GM18507 (cell line): ENCODE results near the gene DNM1.

Experiments
- DNase-seq: peaks from one replicate; pipeline ENCODE4 v3.0.0; 2011; ENCODE audit warnings: low read depth; ENCODE audit not compliant: insufficient read length; ENCODE audit errors: extremely low spot score
- FAIRE-seq: peaks from 2 replicates; lab custom pipeline; 2011; peaks lifted over from hg19 to GRCh38; lab: Jason Lieb, UNC

Gene DNM1

DNA sequence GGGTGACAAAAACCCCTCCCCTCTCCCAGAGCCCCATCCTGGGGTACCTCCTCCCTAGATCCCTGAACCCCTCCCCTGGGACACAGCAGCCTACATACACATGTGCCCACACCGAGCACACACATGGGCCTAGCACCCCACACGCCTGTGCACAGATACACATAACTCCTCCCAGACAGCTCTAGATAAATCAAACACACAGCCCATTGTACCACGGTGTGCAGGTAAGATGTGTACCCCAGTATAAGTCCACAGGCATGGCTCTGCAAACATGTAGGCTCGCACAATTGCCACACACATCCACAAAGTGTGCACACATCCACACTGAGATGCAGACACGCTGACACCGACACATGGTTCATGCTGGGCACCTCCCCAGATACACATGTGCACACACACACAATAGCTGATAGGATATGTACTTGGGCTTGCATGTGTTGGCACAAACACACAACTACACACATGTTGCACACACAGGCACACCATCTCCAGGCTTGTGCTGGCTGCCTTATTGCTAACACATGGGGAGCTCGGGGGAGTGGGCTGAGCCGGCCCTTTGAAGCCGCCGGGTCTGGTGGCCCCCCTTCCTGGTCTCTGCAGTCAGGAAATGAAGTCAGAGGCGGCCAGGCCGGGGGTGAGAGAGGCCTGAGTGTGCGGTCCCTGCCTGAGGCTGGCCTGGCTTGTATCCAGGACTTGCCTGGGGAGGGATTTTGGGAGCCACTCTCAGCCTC lies 42.4 kb downstream of the DNM1 start:
- no peak for DNase-seq

DNA sequence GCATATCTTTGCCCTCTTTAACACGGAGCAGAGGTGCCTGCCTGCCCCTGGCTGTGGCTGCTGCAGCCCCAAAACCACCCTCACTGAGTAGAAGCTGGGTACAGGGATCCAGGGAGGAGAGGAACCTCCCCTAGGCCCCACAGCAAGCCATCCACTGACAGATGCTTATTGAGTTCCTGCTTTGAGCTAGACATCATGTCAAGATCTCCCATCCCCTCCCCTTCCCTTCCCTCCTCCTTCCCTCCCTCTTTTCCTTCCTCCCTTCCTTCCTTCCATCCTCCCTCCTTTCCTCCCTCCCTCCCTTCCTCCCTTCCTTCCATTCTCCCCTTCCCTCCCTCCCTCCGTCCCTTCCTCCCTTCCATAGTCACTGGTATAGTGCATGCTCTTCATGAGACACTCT lies 43.3 kb downstream of the DNM1 start:
- DNase-seq, result no peak
- FAIRE-seq, result no peak

More for the DNA sequence above, 42.4 kb downstream of the DNM1 start:
- no peak for FAIRE-seq

DNA sequence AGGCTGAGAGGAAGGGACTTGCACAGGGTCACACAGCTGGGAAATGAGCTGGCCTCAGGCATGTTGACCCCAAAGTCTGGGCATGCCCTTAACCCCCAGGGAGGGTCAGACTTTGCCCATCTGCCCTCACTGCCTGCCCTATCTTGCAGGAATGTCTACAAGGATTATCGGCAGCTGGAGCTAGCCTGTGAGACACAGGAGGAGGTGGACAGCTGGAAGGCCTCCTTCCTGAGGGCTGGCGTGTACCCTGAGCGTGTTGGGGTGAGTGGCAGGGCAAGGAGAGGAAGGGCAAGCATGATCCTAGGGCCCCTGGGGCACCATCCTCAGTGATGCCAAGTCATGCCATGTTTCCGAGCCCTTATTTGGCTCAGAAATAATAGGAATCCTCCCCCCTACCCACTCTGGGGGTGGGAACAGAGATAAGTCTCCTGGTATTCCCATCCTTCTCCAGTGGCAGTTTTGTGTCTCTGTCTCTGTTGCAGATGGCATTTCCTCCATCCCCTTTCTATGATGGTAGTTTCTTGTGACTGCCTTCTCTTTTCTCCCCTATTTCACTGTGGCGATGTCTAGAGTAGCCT lies 44.1 kb downstream of the DNM1 start:
- FAIRE-seq, result no peak

GRCh38 chr9:128249558-128249907 lies 46.4 kb downstream of the DNM1 start:
- DNase-seq (no peak), FAIRE-seq (no peak)

More for the DNA sequence above, 44.1 kb downstream of the DNM1 start:
- no peak for DNase-seq

DNA sequence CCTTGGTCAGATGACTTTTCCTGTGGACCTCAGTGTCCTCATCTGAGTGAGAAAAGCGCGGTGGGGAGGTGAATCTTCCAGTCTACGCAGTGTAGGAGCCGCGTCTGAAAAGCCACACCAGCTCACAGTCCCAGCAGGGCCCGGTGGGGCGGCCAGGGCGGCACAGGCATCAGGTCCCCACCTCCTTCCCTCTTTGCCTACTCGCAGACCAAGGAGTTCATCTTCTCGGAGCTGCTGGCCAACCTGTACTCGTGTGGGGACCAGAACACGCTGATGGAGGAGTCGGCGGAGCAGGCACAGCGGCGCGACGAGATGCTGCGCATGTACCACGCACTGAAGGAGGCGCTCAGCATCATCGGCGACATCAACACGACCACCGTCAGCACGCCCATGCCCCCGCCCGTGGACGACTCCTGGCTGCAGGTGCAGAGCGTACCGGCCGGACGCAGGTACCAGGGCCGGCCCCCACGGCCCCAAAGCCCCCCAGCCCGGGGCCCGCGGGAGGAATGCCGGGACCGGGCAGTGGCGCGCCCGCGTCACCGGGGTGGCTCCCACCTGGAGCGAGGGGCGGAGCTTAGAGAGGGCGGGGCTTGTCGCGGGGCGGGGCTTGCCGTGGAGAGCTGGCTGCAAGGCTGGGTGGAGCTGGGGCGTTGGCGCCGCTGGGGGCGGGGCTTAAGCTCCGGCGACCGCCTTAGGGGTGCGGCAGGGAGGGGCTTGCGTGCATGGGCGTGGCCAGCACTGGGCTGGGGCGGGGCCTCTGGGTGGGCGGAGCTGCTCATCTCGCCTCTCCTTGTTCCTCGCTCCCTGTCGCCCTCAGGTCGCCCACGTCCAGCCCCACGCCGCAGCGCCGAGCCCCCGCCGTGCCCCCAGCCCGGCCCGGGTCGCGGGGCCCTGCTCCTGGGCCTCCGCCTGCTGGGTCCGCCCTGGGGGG lies 47.0 kb downstream of the DNM1 start:
- peak; percentile 65 for FAIRE-seq
- DNase-seq, result peak; percentile 92

- DNase-seq, result no peak
- FAIRE-seq, result no peak
Measured at GRCh38 chr9:128250839-128251731, 47.9 kb downstream of the DNM1 start.

GRCh38 chr9:128251732-128252100 lies 48.5 kb downstream of the DNM1 start:
- FAIRE-seq (no peak), DNase-seq (no peak)

GRCh38 chr9:128252317-128253139 lies 49.3 kb downstream of the DNM1 start:
- FAIRE-seq, result no peak
- no peak for DNase-seq

- no peak for DNase-seq
- FAIRE-seq, result no peak
Measured at GRCh38 chr9:128253140-128253990, 50.2 kb downstream of the DNM1 start.

GRCh38 chr9:128253991-128254346 lies 50.8 kb downstream of the DNM1 start:
- FAIRE-seq, result no peak
- DNase-seq, result no peak

GRCh38 chr9:128254362-128254761 lies 51.2 kb downstream of the DNM1 start:
- FAIRE-seq, result no peak

DNA sequence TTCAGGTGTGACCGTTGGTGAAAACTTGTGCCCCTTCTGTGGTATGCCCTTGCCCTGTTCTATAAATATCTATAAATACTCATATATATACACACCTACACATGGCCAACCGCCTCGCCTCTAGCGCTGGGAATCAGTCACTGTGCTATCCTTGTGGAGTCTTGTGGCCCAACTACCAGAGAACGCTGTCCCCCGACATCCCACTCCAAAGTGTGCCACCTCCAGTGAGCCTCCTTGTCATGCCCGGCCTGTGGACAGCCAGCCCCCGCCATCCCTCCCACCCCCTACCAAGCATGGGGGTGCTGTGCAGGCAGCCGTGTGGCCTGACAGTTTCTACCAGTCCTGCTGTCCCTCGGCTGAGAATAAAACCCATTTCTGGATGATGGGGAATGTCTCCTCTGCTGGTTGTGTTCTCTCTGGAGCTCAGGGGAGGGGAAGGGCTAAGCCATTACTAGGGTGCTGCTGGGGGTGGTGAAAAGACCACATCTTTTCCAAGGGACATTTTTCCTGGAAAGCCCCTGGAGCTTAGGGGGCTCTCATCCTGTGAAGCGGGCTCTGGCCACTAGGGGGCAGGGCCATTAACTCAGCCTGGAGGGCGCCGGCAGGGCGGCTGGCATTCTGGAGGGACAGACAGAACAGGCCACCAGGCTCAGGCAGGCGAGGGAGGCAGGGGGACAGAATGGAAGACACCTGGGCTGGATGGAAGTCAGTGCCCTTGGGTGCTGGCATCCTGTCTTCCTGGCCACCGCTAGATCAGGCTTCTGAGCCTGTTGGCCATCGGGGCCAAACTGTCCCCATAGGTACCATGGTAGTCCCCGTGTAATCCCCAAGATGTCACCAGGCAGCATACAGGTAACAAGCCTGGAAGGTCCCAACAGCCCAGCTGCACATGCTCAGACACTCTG lies 51.9 kb downstream of the DNM1 start:
- no peak for FAIRE-seq
- peak; percentile 57 for DNase-seq

More at GRCh38 chr9:128254362-128254761, 51.2 kb downstream of the DNM1 start:
- no peak for DNase-seq

- FAIRE-seq, result no peak
- no peak for DNase-seq
Measured at GRCh38 chr9:128257086-128257825, 54.1 kb downstream of the DNM1 start.

- FAIRE-seq (no peak), DNase-seq (no peak)
Measured at GRCh38 chr9:128257907-128258306, 54.7 kb downstream of the DNM1 start.

DNA sequence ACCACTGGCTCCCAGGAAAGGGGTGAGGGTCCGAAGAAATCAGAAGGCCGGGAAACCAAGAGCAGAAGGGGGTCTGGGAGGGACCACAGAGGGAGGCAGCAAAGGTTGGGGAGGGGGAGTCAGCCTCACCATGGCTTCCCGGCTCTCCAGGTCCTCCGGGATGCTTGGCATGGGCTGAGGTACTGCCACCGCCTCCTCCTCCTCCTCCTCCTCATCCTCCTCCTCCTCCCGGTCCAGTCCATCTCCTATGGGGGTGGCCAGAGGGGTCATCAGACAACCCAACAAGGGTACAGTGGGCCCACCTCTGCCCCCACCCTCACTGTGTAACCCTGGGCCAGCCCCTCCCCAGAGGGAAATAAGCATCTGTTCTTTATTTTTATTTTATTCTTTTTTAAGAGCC lies 55.1 kb downstream of the DNM1 start:
- FAIRE-seq, result no peak
- no peak for DNase-seq

GRCh38 chr9:128259156-128259555 lies 56.0 kb downstream of the DNM1 start:
- FAIRE-seq (no peak), DNase-seq (no peak)
